Stimulated activated naive CD8-positive, alpha-beta T cell treated with anti-CD3 and anti-CD28 coated beads, Interleukin-15, Interleukin-2, amounts not matched to agents 100 U/mL and 50 U/mL, for 24 hours (primary cell): ENCODE measurements around the gene RASGRF2.

Source experiments
- ATAC-seq: fragments of 150-1000 bp; cut with Tn5 transposase; one replicate; pipeline ENCODE4 v1.10.0; 2021
- DNase-seq: peaks from one replicate; pipeline ENCODE4 v3.0.0; 2021

Gene RASGRF2, protein sequence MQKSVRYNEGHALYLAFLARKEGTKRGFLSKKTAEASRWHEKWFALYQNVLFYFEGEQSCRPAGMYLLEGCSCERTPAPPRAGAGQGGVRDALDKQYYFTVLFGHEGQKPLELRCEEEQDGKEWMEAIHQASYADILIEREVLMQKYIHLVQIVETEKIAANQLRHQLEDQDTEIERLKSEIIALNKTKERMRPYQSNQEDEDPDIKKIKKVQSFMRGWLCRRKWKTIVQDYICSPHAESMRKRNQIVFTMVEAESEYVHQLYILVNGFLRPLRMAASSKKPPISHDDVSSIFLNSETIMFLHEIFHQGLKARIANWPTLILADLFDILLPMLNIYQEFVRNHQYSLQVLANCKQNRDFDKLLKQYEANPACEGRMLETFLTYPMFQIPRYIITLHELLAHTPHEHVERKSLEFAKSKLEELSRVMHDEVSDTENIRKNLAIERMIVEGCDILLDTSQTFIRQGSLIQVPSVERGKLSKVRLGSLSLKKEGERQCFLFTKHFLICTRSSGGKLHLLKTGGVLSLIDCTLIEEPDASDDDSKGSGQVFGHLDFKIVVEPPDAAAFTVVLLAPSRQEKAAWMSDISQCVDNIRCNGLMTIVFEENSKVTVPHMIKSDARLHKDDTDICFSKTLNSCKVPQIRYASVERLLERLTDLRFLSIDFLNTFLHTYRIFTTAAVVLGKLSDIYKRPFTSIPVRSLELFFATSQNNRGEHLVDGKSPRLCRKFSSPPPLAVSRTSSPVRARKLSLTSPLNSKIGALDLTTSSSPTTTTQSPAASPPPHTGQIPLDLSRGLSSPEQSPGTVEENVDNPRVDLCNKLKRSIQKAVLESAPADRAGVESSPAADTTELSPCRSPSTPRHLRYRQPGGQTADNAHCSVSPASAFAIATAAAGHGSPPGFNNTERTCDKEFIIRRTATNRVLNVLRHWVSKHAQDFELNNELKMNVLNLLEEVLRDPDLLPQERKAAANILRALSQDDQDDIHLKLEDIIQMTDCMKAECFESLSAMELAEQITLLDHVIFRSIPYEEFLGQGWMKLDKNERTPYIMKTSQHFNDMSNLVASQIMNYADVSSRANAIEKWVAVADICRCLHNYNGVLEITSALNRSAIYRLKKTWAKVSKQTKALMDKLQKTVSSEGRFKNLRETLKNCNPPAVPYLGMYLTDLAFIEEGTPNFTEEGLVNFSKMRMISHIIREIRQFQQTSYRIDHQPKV (N-terminal part only)

DNA sequence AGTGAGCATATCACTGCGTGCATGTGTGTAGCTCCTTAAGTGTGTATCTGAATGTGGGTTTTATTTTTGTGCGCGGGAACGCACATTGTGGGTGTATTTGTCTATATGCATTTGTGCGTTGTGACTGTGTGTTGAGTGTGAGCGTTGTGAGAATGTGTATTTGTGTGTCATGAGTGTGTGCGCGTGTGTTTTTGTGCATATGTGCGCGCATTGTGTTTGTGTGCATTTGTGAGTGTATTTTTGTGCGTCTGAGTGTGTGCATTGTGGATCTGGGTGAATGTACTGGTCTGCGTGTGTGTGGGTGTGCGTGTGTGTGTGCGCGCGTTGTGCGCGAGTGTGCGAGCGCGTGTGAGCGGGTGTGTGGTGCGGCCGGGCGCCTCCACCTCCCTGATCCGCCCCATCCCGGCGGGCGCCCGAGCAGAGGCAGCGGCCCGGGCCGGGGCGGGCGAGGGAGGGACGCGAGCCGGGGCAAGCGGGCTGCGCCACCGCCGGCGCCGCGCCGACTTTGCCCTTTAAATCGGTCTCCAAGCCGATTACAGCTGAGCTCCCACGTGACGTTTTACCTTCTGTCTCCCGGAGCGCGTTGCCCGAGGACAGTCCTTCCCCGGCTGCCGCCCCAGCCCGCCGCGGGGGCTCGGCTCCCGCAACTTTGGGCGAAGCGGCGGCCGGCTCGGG lies at the start of gene RASGRF2:
TSS of gene RASGRF2 (plus strand) at position 596 of the 675 bp plus-strand sequence. CDS start 376 bp downstream, outside the sequence.
- ATAC-seq: peak; percentile 55
- peak; percentile 63 for DNase-seq

DNA sequence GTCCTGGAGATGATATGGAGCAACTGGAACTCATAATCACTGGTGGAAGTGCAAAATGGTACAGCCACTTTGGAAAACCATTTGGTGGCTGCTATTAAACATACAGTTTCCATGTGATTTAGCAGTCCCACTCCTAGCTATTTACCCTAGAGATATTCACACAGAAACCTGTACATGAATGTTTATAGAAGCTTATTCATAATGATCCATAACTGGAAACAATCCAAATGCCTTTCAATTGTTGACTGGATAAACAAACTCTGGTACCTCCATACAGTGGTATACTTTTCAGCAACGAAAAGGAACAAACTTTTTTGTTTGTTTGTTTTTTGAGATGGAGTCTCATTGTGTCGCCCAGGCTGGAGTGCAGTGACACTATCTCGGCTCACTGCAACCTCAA lies 47.7 kb upstream of the RASGRF2 start:
- ATAC-seq (no peak), DNase-seq (no peak)

DNA sequence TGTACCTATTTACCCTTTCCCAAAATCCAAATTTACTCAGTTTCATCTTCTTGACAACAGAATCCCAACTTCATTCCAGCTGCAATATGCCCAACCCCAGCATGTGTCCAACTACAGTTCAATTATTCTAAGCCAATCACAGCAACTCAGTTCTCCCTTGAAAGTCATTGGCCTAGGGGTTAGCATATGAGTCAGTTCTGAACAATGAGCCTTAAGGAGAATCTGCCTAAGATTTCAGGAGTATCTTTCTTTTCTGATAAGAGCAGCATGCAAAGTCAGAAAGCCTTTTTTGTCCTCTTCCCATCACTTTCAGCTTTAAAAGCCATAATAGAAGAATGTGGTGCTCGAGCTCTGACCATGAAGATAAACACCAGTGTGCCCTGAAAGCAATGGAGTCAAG lies 44.4 kb upstream of the RASGRF2 start:
- no peak for ATAC-seq
- no peak for DNase-seq

DNA sequence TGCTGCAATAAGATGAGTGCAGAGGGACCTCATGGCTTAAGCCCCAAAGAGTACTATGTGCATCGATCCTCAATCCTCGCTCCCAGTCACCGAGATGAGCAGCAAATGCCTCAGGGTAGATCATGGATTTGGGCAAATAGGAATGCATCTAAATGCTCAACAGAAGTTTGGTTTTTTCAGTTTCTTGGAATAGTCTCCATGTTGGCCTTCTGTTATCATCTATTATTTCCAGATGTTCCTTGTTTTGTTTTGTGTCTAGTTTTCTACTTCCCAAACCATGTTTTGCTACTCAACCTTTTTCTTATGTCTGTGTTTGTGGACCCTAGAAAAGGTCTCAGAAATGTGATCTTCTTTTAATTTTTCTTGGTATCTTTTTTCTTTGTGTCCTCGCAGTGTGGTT lies 43.5 kb upstream of the RASGRF2 start:
- DNase-seq (no peak), ATAC-seq (no peak)

DNA sequence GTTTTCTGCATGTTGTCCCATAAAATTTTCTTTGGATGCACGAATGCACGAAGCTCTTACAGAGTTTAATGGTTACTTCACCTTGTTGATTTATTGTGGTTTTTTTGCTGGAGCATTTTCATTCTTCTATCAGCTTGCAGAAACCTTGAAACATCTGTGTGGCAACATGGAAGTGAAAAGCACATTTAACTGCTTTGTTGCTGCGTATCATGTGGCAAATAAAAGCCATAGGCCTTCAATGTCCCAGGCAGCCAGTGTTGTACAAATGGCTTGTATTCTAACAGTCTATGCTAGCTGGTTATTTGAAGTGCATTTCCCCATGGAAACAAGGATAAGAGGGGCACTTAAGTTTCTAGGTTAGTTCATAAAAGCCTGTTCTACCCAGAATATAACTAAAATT lies 42.5 kb upstream of the RASGRF2 start:
- ATAC-seq: no peak
- DNase-seq: no peak

DNA sequence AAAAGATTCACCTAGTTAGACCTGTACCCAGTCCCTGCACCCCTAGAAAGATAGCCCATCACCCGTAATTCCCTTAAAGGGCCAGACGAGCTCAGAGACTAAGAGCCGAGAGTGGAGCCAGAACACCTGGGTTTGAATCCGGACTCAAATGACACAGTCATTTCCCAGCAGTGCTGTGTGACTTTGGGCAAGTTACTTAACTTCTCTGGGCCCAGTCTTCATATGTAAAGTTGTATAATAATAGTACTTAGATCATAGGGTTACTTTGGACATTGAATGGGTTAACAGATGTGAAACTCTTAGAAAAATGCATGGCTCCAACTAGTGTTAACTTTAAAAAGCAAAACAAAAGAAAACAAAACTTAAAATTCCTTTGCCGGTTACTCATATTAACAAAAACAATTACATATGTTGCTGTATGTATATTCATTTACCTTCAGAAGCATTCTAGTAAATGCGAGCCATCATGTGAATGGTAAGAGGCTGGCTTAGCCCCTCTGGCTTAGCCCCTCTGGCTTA lies 40.4 kb upstream of the RASGRF2 start:
- DNase-seq: no peak
- ATAC-seq: no peak

DNA sequence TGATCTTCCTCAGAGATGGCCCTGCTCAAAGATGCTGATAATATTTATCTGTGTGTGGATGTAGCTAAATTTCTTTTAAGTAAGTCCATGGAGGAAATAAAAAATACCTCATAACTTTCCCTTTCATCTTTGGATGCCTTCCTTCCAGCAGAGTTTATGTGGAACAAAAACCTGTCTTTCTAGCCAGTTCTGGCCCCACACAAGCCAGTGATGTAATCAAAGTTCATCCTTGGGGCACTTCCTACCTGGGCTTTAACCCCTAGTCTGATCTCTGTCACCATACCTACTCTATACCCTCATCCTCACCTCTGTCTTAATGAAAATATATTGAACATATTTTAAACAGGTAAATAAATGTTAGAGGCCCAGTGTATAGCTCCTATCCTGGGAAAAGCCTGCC lies 39.8 kb upstream of the RASGRF2 start:
- DNase-seq: no peak

DNA sequence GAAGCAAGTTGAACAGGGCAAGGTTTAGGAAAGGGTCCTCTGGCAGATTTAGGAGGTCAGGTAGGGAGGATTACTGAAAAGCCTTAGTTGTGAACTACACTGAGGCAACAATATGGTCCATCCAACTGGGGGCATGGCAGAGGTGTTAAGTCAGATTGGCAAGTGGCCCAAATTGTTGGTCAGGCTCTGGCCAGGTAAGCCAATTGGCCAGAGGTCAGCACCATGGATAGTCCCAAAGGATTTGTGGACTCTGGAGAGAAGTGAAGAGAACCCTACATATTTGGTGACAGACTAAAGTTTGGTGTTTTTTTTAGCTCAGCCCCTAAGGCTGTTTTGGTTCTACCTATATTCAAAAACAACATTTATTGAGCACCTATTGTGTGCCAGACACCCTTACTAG lies 39.1 kb upstream of the RASGRF2 start:
- DNase-seq (no peak), ATAC-seq (no peak)

More for the DNA sequence above, 39.8 kb upstream of the RASGRF2 start:
- no peak for ATAC-seq

DNA sequence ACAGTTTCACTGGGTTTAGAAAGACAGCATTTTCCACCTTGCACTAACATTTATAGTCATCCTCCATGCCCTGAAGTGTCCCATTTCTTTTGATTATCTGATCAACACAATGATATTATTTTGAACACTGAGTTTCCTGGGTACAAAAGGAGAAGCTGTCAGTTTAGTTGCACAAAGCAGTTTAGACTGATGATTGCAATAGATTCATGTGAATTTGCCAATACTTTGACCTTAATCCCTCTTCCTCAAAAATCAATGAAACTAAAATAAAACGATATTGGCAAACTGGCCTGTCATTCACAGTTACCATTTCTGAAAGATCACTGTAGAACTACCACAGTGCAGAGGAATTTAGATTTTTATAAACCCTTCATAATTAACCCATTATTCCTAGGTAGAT lies 34.2 kb upstream of the RASGRF2 start:
- no peak for DNase-seq
- ATAC-seq: no peak

DNA sequence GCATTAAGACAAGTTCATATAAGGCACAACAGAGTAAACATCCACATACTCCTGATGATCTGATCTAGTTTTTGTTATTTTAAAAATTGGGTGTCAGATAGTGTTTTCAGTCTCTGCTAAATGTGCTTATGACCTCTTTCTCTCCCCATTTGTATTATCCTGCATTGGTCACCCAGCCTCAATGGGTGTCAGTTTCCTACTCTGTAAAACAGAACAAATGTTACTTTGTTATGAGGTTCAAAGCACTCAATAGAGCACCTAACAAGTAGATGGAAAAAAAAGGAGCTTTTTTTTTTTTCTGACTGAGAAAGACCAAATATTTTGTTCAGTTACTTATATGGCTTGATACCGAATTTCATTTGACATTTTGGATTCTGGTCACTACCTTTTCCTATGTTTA lies 33.6 kb upstream of the RASGRF2 start:
- ATAC-seq (no peak), DNase-seq (no peak)

DNA sequence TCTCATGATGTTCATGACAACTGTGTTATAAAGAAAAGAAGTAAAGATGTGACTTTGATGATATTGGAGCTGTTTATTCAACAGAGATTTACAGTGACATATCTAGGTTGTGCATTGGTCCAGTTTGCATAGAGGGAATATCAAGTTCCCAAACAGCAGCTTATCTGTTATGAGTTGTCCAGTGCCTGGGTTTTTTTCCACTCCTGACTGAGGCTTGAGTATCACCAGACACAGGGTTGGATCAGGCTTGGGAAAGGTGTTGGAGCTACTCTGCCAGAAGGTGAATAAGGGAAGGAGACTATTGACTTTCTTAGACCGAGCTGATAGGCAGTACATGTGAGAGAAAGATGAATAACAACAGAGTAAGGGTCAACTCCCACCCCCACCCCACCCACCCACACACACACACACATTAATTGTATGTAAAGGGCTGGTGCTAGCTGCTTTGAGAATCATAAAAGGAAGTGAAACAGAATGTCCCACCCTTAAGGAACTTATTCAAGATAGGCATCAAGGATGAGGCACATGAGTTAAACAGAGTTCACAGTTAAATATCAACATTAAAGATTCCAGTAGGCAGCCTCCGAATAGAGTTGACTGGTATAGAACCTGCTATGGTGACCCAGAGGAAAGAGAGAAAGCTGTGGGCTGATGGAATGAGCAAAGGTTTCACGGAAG lies 33.0 kb upstream of the RASGRF2 start:
- ATAC-seq (no peak), DNase-seq (no peak)

DNA sequence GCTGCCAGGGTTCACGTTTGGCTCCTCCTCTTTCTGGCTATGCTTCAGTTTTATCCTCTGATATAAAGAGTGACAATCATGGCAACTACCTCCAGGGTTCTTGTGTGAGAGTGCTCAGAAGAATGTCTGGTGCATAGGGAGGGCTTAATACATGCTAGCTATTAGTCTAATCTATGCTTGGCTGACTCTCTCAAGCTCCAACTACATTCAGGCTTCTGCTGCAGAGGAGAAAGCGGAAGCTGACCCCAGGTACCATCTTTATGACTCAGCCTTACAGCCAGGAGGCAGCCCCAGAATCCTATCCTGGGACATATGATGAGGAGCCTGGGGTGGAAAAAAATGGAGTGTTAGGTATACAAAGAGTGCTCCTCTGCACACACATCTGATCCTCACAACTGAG lies 32.1 kb upstream of the RASGRF2 start:
- no peak for DNase-seq
- no peak for ATAC-seq

DNA sequence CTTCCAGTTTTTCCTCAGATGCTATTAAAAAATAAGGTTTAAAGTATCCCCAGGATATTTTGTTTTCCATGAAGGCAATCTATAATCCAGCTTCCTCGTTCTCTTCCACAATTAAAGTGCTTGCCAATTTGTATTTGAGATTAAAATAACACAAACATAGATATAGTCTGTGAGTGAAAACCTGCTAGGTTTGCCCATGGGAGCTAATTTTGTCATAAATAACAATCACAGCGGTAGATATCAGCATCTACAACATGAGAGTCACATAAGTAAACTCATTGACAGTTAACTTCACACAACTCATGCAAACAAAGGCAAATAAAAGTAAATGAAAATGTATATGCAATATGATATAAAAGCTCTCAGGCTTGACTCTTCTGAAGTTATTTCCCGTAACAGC lies 29.2 kb upstream of the RASGRF2 start:
- ATAC-seq: no peak
- DNase-seq: no peak

DNA sequence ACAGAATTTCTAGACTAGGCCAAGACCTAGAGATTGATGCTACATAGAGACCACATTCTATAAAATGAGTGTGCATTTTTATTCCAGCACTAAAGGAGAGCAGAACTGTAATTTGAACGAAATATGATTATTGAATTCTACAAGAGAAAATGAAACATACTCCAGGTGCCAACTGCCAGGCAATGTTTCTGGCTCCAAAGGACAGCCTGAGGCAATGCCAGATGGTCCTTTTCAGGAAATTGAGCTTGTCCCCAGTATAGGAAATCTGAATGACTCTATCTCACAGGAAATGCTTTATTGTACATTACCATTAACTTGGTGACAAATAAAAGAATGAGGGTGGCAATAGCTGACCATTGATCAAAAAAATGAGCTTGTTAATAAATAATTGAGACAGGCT lies 28.8 kb upstream of the RASGRF2 start:
- ATAC-seq (no peak), DNase-seq (no peak)

DNA sequence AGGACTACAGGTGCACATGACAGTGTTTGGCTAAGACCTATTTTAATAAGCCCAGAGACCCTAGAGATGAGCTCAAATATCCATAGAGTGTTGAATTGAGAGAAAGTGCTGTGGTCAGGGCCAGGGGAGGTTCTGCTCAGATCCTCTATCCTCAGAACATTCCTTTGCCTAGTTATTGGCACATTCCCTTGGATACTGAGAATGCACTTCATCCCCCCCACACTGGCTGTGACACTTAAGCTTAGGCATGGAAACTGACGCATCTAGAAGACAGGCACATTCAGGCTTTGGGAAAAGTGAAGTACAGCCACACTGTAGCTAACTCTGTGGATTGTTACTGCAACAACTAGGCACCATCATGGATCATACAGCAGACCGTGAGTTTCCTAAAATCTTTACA lies 27.1 kb upstream of the RASGRF2 start:
- no peak for DNase-seq
- no peak for ATAC-seq

DNA sequence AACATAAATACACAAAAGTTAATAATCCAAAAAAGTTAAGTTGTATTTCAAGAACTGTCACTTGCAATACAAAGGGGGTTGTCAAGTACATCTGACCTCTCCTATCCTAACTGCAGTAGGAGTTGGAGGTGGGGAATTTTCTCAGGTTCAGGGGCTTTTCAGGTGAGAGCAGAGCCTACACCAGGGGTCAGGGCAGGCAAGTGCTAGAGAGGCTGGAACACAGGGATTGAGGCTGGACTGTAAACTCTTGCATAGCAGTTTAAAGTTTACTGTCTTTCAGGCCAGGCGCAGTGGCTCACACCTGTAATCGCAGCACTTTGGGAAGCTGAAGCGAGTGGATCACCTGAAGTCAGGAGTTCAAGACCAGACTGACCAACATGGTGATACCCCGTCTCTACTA lies 25.4 kb upstream of the RASGRF2 start:
- DNase-seq: no peak
- no peak for ATAC-seq

DNA sequence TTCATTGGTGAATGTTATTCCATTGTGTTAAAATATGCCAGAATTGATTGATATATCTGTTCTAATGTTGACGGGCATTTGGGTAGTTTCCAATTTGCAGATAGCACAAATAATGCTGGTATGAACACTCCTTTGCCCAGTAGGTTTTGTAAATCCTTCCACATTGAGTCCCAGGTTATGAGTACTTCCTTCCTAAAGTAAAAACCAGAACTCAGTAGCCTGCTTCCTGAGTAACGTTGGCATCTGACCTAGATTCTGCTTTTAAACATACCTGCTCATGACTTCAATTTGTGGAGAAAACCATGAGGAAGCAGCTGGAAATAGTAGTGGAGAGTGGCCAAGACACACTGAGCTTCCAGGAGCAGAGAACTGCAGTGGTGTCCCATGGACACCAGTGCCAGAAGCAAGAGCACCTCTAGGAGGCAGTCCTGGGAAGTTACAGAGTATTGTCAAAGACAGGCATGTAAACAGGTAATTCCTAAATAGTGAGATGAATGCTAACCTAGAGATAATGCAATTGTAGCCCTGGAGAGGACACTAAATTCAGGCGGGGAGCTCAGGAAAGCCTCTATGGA lies 24.3 kb upstream of the RASGRF2 start:
- DNase-seq (no peak), ATAC-seq (no peak)

DNA sequence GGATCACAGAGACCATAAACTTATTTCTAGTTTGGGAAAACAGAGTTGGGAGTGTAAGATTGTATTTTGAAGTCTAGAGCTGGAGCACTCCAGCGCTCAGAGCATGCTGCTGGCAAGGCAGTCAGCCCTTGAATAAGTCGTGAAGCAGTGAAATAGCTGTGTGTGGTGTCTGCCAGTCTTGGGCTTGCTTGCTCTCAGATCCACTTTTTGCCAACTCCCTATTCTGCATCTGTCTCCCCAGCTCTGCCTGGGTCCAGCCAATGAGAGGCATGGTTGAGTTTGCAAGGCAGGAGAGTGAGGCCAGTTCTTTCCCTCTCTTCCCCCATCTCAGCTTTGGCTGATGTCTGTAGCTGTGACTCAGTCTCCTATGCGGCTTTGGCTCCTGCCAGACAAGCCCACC lies 23.3 kb upstream of the RASGRF2 start:
- no peak for ATAC-seq
- DNase-seq: no peak

DNA sequence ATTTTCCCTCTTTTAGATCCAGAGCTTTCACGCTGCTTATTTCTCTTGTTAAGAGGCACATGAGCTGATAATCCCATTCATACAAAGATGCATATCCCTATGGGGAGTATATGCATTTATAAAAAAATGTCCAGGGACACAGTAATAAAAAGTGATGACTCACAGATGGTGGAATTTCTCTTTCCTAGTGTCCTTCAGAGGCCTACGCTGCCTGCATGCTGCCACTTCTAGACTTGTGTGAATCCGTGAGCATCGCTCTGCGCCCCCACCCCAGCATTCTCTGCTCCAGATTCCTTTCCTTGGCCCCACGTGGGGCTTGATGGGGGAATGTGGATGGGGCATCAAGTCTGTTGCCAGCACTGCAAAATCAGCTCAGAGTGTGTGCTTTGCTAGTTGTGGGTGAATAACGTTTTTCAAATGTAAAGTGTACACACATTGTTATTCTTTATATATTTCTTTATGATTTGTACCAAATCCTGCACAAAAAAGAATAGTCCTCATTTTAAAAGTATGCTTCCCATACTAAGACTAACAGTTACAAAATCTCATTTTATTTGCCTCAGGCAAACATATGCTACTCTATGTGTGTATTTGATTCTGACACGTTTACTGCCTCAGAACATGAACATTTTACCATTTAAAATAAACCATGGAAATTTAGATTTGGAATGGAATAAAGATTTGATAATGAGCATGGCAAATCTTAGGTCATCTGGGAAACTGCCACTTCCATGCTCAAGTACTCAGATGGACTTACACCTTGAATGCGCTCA lies 22.4 kb upstream of the RASGRF2 start:
- no peak for DNase-seq
- ATAC-seq: no peak

DNA sequence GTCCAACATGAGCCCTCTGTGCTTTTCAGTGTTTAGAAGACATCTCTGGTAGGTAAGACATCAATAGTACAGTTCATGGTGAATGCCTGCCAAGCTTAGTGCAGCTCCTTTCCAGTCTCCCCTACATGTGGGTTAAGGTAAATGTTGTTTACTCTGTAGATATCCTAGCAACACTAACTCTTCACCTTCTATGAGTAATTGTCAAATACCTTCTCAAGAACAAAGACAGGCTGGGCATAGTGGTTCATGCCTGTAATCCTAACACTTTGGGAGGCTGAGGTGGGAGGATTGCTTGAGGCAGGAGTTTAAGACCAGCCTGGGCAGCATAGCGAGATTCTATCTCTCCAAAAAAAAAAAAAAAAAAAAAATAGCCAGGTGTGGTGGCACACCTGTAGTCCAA lies 18.7 kb upstream of the RASGRF2 start:
- ATAC-seq (no peak), DNase-seq (no peak)
